H1 (cell line): Measurements from ENCODE around the gene BATF2. TPM values are rescaled to one million over a fixed set of nuclear protein-coding genes. Genes with fewer than 3 reads are reported as not detected.
A peak's percentile ranks its signal among the peaks of the same experiment; 100 is the strongest.

ENCODE experiments used
- CTCF ChIA-PET: fragments of 300-600 bp; sonication (Branson Sonifier 250); formaldehyde crosslinking; loops from one replicate; lab custom pipeline; 2021; ENCODE audit not compliant: partially characterized antibody; lab: Charles Lee
- POLR2A ChIA-PET: fragments of 300-600 bp; sonication (Branson Sonifier 250); formaldehyde crosslinking; loops from one replicate; lab custom pipeline; 2021; ENCODE audit warnings: inconsistent platforms; ENCODE audit not compliant: partially characterized antibody; lab: Charles Lee
- DNase-seq, 2 experiments: peaks; one replicate each; pipeline versions ENCODE4 v3.0.0 to v3.0.0-alpha.2; 2010 to 2022; ENCODE audit warnings: low spot score in 2 of 2, low read depth in 1 of 2, mixed read lengths in 1 of 2
- FAIRE-seq: peaks from 2 replicates; lab custom pipeline; 2011; peaks lifted over from hg19 to GRCh38; lab: Jason Lieb, UNC
- H2AFZ ChIP-seq: 2 replicates; pipeline ENCODE4 v1.8.1; 2012; ENCODE audit warnings: low read length, inconsistent platforms
- H2AK5ac ChIP-seq: 2 replicates; pipeline ENCODE4 v1.6.1; 2013; ENCODE audit warnings: low read depth, low read length
- H2BK120ac ChIP-seq: replicated peaks from 2 replicates; pipeline ENCODE3; 2013; ENCODE audit warnings: low read depth, low read length, inconsistent platforms
- H2BK12ac ChIP-seq: 2 replicates; pipeline ENCODE4 v1.6.1; 2013; ENCODE audit warnings: low read depth, low read length
- H2BK15ac ChIP-seq: 2 replicates; pipeline ENCODE4 v1.6.1; 2013; ENCODE audit warnings: low read length
- H2BK20ac ChIP-seq: 2 replicates; pipeline ENCODE4 v1.6.1; 2013; ENCODE audit warnings: low read length
- H2BK5ac ChIP-seq: 2 replicates; pipeline ENCODE4 v1.6.1; 2013; ENCODE audit warnings: low read depth, low read length
- H3K14ac ChIP-seq: 2 replicates; pipeline ENCODE4 v1.6.1; 2013; ENCODE audit warnings: inconsistent platforms; ENCODE audit not compliant: insufficient read length
- H3K18ac ChIP-seq: 2 replicates; pipeline ENCODE4 v1.6.1; 2013; ENCODE audit warnings: low read length; ENCODE audit errors: extremely low read depth
- H3K23ac ChIP-seq: 2 replicates; pipeline ENCODE4 v1.6.1; 2013; ENCODE audit warnings: inconsistent platforms; ENCODE audit not compliant: insufficient read length
- H3K23me2 ChIP-seq: 2 replicates; pipeline ENCODE4 v1.6.1; 2013; ENCODE audit warnings: low read depth, low read length
- H3K27ac ChIP-seq: 2 replicates; pipeline ENCODE4 v1.6.1; 2011; ENCODE audit warnings: low read depth, low read length, inconsistent platforms
- H3K27me3 ChIP-seq, 4 experiments: replicated peaks in 1 of 4; 1 replicate in 1 of 4; 2 replicates in 3 of 4; pipeline versions ENCODE4 v1.6.1 to v1.8.1; 2011 to 2013; ENCODE audit warnings: low read length in 3 of 4, mild to moderate bottlenecking in 3 of 4, inconsistent platforms in 2 of 4, mixed read lengths in 2 of 4, moderate library complexity in 1 of 4; ENCODE audit not compliant: control insufficient read depth in 3 of 4, insufficient read depth in 3 of 4; ENCODE audit errors: extremely low read depth in 1 of 4
- H3K36me3 ChIP-seq, 4 experiments: 2 replicates each; pipeline versions ENCODE4 v1.6.1 to v1.8.1; 2011 to 2013; ENCODE audit warnings: mild to moderate bottlenecking in 4 of 4, low read length in 3 of 4, moderate library complexity in 2 of 4, control low read depth in 1 of 4, inconsistent platforms in 1 of 4; ENCODE audit not compliant: insufficient read depth in 4 of 4, control insufficient read depth in 2 of 4
- H3K4ac ChIP-seq: replicated peaks from 2 replicates; pipeline ENCODE3; 2013; ENCODE audit warnings: low read length, low read depth, mixed read lengths, inconsistent platforms; ENCODE audit not compliant: insufficient read length
- H3K4me1 ChIP-seq, 4 experiments: replicated peaks in 1 of 4; 1 replicate in 1 of 4; 2 replicates in 3 of 4; pipeline versions ENCODE4 v1.6.1 to v1.8.1; 2011 to 2013; ENCODE audit warnings: low read length in 3 of 4, inconsistent platforms in 2 of 4, mixed read lengths in 1 of 4; ENCODE audit not compliant: insufficient read depth in 4 of 4, control insufficient read depth in 3 of 4
- H3K4me2 ChIP-seq, 2 experiments: 2 replicates each; pipeline versions ENCODE4 v1.6.1 to v1.8.1; 2011 to 2013; ENCODE audit warnings: low read depth in 2 of 2, low read length in 2 of 2, control low read depth in 1 of 2, inconsistent platforms in 1 of 2, mild to moderate bottlenecking in 1 of 2; ENCODE audit not compliant: insufficient read depth in 1 of 2
- H3K4me3 ChIP-seq, 4 experiments: fragments of 200-600, 300-600 bp in 1 of 4; sonication (generic), shearing (Covaris generic), sonication (Bioruptor Twin) in 1 of 4; 2 replicates each; pipeline versions ENCODE4 v1.5.1 to v1.8.1; 2011 to 2016; ENCODE audit warnings: low read length in 4 of 4, low read depth in 3 of 4, control low read depth in 2 of 4, inconsistent platforms in 2 of 4, mild to moderate bottlenecking in 2 of 4, mixed read lengths in 1 of 4, moderate library complexity in 1 of 4; ENCODE audit not compliant: insufficient read depth in 2 of 4; ENCODE audit errors: extremely low read depth in 1 of 4
- H3K56ac ChIP-seq: replicated peaks from 2 replicates; pipeline ENCODE3; 2013; ENCODE audit warnings: low read depth, mild to moderate bottlenecking, mixed read lengths, low read length, inconsistent platforms; ENCODE audit not compliant: insufficient read length
- H3K79me1 ChIP-seq: 2 replicates; pipeline ENCODE4 v1.6.1; 2013; ENCODE audit warnings: low read depth, low read length, control low read depth
- H3K79me2 ChIP-seq, 2 experiments: 2 replicates each; pipeline versions ENCODE4 v1.6.1 to v1.8.1; 2012 to 2013; ENCODE audit warnings: low read length in 2 of 2, mild to moderate bottlenecking in 2 of 2, inconsistent platforms in 1 of 2; ENCODE audit not compliant: insufficient read depth in 2 of 2, control insufficient read depth in 1 of 2
- H3K9ac ChIP-seq, 4 experiments: replicated peaks in 1 of 4; 1 replicate in 1 of 4; 2 replicates in 3 of 4; pipeline versions ENCODE4 v1.6.1 to v1.8.1; 2011 to 2013; ENCODE audit warnings: low read depth in 3 of 4, low read length in 3 of 4, control low read depth in 2 of 4, mild to moderate bottlenecking in 2 of 4, moderate library complexity in 2 of 4, inconsistent platforms in 1 of 4; ENCODE audit errors: extremely low read depth in 1 of 4
- H3K9me3 ChIP-seq, 2 experiments: 2 replicates each; pipeline versions ENCODE4 v1.6.1 to v1.8.1; 2012 to 2013; ENCODE audit warnings: mild to moderate bottlenecking in 2 of 2, moderate library complexity in 2 of 2, control low read depth in 1 of 2, inconsistent platforms in 1 of 2, low read depth in 1 of 2, low read length in 1 of 2, mixed read lengths in 1 of 2; ENCODE audit not compliant: insufficient read depth in 2 of 2
- H4K20me1 ChIP-seq, 2 experiments: replicated peaks in 1 of 2; 2 replicates each; pipeline versions ENCODE3 to v1.8.1; 2011 to 2013; ENCODE audit warnings: inconsistent platforms in 2 of 2, low read length in 2 of 2, mild to moderate bottlenecking in 1 of 2; ENCODE audit not compliant: insufficient read depth in 2 of 2, control insufficient read depth in 1 of 2
- H4K5ac ChIP-seq: 2 replicates; pipeline ENCODE4 v1.6.1; 2013; ENCODE audit warnings: low read length, low read depth, mixed read lengths, inconsistent platforms; ENCODE audit not compliant: insufficient read length
- H4K8ac ChIP-seq: 2 replicates; pipeline ENCODE4 v1.8.0; 2013; ENCODE audit warnings: mild to moderate bottlenecking, moderate library complexity, low read length, inconsistent platforms; ENCODE audit not compliant: insufficient read depth; ENCODE audit errors: extremely low read depth
- H4K91ac ChIP-seq: replicated peaks from 2 replicates; pipeline ENCODE3; 2013; ENCODE audit warnings: low read length, mixed read lengths, inconsistent platforms; ENCODE audit not compliant: insufficient read length
- CBX5 ChIP-seq: fragments of 300-800, 300-1000 bp; sonication (generic); IDR thresholded peaks from 2 replicates; pipeline ENCODE4 v1.7.1; 2016; ENCODE audit warnings: antibody characterized with exemption, low read length, low read depth
- CEBPB ChIP-seq: IDR thresholded peaks from 2 replicates; pipeline ENCODE4 v1.6.1; 2012; ENCODE audit warnings: low read depth, low read length
- CREB1 ChIP-seq: IDR thresholded peaks from 2 replicates; pipeline ENCODE4 v1.6.1; 2012; ENCODE audit warnings: inconsistent platforms
- GTF2F1 ChIP-seq: IDR thresholded peaks from 2 replicates; pipeline ENCODE4 v1.6.1; 2012; ENCODE audit warnings: low read depth, low read length, improper control_type of control experiment, borderline replicate concordance
- HDAC2 ChIP-seq, 2 experiments: fragments of 300-600 bp in 1 of 2; sonication (generic) in 1 of 2; IDR thresholded peaks; 2 replicates each; pipeline ENCODE4 v1.6.1; 2011 to 2012; ENCODE audit warnings: low read depth in 2 of 2, low read length in 2 of 2, mild to moderate bottlenecking in 2 of 2, moderate library complexity in 2 of 2, borderline replicate concordance in 1 of 2, inconsistent platforms in 1 of 2
- HDAC6 ChIP-seq: IDR thresholded peaks from one replicate; pipeline ENCODE4 v1.7.1; 2012; ENCODE audit warnings: low read depth, mild to moderate bottlenecking, inconsistent platforms, low read length, moderate library complexity
- MAFK ChIP-seq: IDR thresholded peaks from 2 replicates; pipeline ENCODE4 v1.6.1; 2012; ENCODE audit warnings: low read depth, mild to moderate bottlenecking, improper control_type of control experiment, low read length
- POU5F1 ChIP-seq: IDR thresholded peaks from 2 replicates; pipeline ENCODE4 v1.6.1; 2011; ENCODE audit warnings: low read depth, mild to moderate bottlenecking, low read length, moderate library complexity
- RFX5 ChIP-seq: IDR thresholded peaks from 2 replicates; pipeline ENCODE4 v1.6.1; 2011; ENCODE audit warnings: low read depth, low read length, improper control_type of control experiment, borderline replicate concordance
- RXRA ChIP-seq: IDR thresholded peaks from 2 replicates; pipeline ENCODE4 v1.6.1; 2011; ENCODE audit warnings: low read depth, mild to moderate bottlenecking, low read length, moderate library complexity; ENCODE audit not compliant: insufficient read depth
- USF2 ChIP-seq: IDR thresholded peaks from 2 replicates; pipeline ENCODE4 v1.6.1; 2011; ENCODE audit warnings: low read length, improper control_type of control experiment
- WGBS, 2 experiments: shearing (Covaris generic) in 1 of 2; methylation state at CpG; one replicate each; pipeline versions ENCODE4 v1.1.6 to v1.1.7; 2013 to 2015; ENCODE audit warnings: low lambda C conversion rate in 2 of 2, mixed read lengths in 2 of 2, inconsistent platforms in 1 of 2, low coverage in 1 of 2, missing lambda C conversion rate in 1 of 2; ENCODE audit not compliant: insufficient replicate concordance in 2 of 2, insufficient coverage in 1 of 2, insufficient read length in 1 of 2; ENCODE audit errors: extremely low coverage in 1 of 2, missing lambda C conversion rate in 1 of 2; 5-methylcytosine and 5-hydroxymethylcytosine counted together
- polyA plus RNA-seq, 7 experiments: library from polyadenylated mRNA; depleted of rRNA in 3 of 7; stranded (reverse) in 5 of 7; unstranded in 2 of 7; fragments of >200 nt in 5 of 7; fragments of 200-250 nt in 2 of 7; gene quantifications; 1 replicate in 5 of 7; 2 replicates in 1 of 7; 4 replicates in 1 of 7; pipeline versions ENCODE4 v1.2.1 to v1.2.3, GENCODE V29; 2011 to 2013; ENCODE audit warnings: missing spikeins in 2 of 7, mixed read lengths in 2 of 7
- total RNA-seq: library from RNA; stranded (reverse); fragmentation: NEBNext Ultra II Directional; extraction: Animal tissue kit (Norgen Biotek cat#: 25700); gene quantifications from 2 replicates; pipeline ENCODE4 v1.2.1, GENCODE V29; 2021

BATF2 gene
- total and polyA plus RNA-seq, 2 of the 8 experiments (the other 6 are each of a cell fraction or from before 2014, with no cell fraction given): 1.4 to 3.1 TPM

- Histone ChIP-seq H3K9ac (no peak overlapping the region; a peak in 1 of 7 replicates), H3K4ac (no peak overlapping the region), H3K18ac (peak overlapping the region; percentile 72; the same call in 1 of the 2 replicates), H3K9me3 (no peaks in the 10 kb centered on the region), H3K79me1 (no peaks in the 10 kb centered on the region), H3K4me1 (peaks cover 0 to 9% (median 1%) of the 10 kb centered on the region in 4 experiments; a peak in 2 of 7 replicates), H3K14ac (no peak overlapping the region), H2BK12ac (0 out of 2 replicates have a peak overlapping the region, but pooled peaks have one; percentile 63), H3K79me2 (no peaks in the 10 kb centered on the region), H4K5ac (no peak overlapping the region), H3K4me3 (peak overlapping the region in 3 of 4 experiments; percentile 8 to 36 (median 23); a peak in 4 of 8 replicates), H3K27me3 (no peaks in the 10 kb centered on the region), H3K23me2 (no peaks in the 10 kb centered on the region), H2BK20ac (no peak overlapping the region), H2BK15ac (peak overlapping the region; percentile 96), H3K23ac (no peak overlapping the region), H3K36me3 (no peaks in the 10 kb centered on the region), H2BK120ac (no peak overlapping the region), H3K27ac (no peak overlapping the region), H4K91ac (no peak overlapping the region), H4K20me1 (no peaks in the 10 kb centered on the region), H4K8ac (peak overlapping the region; percentile 59; the same call in 1 of the 2 replicates), H3K4me2 (peak overlapping the region; percentile 1 to 58; a peak in 3 of 4 replicates), H3K56ac (no peak overlapping the region), H2BK5ac (peak overlapping the region; percentile 78; the same call in 1 of the 2 replicates), H2AFZ (peak overlapping the region; percentile 52), H2AK5ac (no peak overlapping the region)
- POLR2A ChIA-PET: interaction anchor here (0.6 to 2.8 kb wide), 10 partner anchors 9 to 190 kb away, joined by 3 to 20 read pairs (median 4); partner anchors contain the start of genes ARL2, GPHA2, MEN1 and PPP2R5B
- 80% methylated on average over 11 of the region's 11 CpGs; no CpG with 5 or more reads in 1 of the 2 experiments for WGBS, 2 experiments
- CTCF ChIA-PET: interaction anchor here (0.6 to 6.1 kb wide), 32 partner anchors 8 to 601 kb away, joined by 3 to 65 read pairs (median 5); partner anchors contain the start of genes ARL2, EHD1, GPHA2 and SAC3D1
- DNase-seq (no peak), FAIRE-seq (no peak)
- no peak for TF ChIP-seq CBX5
- no peak for TF ChIP-seq MAFK
- no peak for TF ChIP-seq POU5F1
- no peak for TF ChIP-seq USF2
- no peak for TF ChIP-seq HDAC2 (IDR thresholded peaks at IDR 0.05; ENCODE audit: borderline replicate concordance in 1 of 2, low read depth in 2 of 2, low read length in 2 of 2)
- TF ChIP-seq HDAC6: no peak
- TF ChIP-seq GTF2F1: no peak
- TF ChIP-seq CEBPB: no peak
- no peak for TF ChIP-seq CREB1
- no peak for TF ChIP-seq RXRA
- no peak for TF ChIP-seq RFX5
Observed at GRCh38 chr11:64996327-64996709, 453 bp downstream of the BATF2 start.
